GM12864 (cell line): ENCODE results near the gene PPP6R3.
"Not testable (repeated sequence)": the region's sequence is repeated elsewhere in the genome, so short reads cannot be mapped to it uniquely, and the experiment has no call there.

Source experiments
- DNase-seq: peaks from one replicate; pipeline ENCODE4 v3.0.0-alpha.2; 2011; ENCODE audit warnings: low read depth
- H3K4me3 ChIP-seq: 2 replicates; pipeline ENCODE4 v1.5.1; 2011; ENCODE audit warnings: mild to moderate bottlenecking, low read depth, low read length, control low read depth
- TF ChIP-seq, protein P1 (sequence below): IDR thresholded peaks from 2 replicates; pipeline ENCODE4 v1.5.1; 2011; ENCODE audit warnings: low read depth, mild to moderate bottlenecking, moderate library complexity, low read length, control low read depth, inconsistent platforms; ENCODE audit errors: missing control alignments

The PPP6R3 gene

DNA sequence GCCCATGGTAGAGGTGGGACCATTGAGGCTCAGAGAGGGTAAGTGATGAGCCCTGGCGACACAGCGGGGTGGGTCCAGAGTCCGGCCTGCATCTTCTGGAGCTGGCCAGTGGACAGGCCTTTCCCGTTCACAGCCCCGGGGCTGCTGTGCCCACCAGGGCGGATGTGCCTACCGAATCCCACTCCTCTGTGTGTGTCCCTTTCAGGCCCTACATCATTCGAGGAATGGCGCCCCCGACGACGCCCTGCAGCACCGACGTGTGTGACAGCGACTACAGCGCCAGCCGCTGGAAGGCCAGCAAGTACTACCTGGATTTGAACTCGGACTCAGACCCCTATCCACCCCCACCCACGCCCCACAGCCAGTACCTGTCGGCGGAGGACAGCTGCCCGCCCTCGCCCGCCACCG lies 11.9 kb upstream of the PPP6R3 start:
- H3K4me3 ChIP-seq = no peak overlapping the region
- TF ChIP-seq, protein P1, sequence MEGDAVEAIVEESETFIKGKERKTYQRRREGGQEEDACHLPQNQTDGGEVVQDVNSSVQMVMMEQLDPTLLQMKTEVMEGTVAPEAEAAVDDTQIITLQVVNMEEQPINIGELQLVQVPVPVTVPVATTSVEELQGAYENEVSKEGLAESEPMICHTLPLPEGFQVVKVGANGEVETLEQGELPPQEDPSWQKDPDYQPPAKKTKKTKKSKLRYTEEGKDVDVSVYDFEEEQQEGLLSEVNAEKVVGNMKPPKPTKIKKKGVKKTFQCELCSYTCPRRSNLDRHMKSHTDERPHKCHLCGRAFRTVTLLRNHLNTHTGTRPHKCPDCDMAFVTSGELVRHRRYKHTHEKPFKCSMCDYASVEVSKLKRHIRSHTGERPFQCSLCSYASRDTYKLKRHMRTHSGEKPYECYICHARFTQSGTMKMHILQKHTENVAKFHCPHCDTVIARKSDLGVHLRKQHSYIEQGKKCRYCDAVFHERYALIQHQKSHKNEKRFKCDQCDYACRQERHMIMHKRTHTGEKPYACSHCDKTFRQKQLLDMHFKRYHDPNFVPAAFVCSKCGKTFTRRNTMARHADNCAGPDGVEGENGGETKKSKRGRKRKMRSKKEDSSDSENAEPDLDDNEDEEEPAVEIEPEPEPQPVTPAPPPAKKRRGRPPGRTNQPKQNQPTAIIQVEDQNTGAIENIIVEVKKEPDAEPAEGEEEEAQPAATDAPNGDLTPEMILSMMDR = no peak
- DNase-seq = no peak

DNA sequence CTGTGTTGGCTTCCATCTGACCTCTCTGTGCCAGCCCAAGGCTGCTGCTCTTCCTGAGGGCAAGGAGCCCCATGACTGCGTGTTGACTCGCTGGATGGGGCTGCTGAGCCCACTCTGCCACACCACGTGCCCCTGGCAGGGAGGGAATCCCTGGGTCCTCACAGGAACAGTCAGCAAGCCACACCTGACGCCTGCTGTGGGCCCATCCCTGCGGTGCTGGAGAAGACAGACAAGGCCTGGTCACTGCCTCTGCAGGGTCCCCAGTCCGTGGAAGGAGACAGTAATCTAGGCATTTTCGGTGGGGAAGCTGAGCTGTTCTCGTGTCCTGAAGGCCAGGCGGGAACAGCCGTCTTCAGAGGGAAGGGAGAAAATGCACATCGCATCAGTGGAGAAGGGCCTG lies 10.6 kb upstream of the PPP6R3 start:
- TF ChIP-seq, protein P1 = no peak
- H3K4me3 ChIP-seq = no peak overlapping the region
- DNase-seq = no peak

DNA sequence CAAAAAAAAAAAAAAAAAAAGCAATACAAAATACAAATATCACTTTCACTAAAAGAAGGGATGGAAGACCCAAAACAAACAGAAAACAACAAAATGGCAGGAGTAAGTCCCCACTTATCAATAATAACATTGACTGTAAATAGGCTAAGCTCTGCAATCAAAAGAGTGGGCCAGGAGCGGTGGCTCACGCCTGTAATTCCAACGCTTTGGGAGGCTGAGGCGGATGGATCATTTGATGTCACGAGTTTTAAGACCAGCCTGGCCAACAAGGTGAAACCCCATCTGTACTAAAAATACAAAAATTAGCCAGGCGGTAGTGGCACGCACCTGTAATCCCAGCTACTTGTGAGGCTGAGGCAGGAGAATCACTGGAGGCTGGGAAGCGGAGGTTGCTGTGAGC lies 9.8 kb upstream of the PPP6R3 start:
- TF ChIP-seq, protein P1 = no peak
- DNase-seq = no peak
- H3K4me3 ChIP-seq = no peak overlapping the region

DNA sequence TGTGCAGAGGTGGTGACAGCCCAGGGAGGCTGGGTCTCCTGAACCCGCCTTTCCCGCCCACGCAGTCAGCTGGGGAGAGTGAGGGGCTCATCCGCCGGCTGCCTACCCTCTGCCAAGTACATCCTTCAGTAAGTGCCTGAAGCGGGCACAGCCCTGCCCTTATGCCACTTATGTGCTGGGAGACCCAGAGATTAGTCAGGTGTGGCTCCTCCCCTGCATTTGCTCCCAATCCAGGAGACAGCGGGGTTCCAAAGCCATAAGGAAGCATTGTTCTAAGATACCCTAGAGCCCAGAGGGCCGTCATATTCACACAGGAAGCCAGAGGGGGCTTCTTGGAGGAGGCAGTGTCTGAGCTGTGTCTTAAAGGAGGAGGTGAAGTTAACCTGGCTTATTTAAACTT lies 5.8 kb upstream of the PPP6R3 start:
- TF ChIP-seq, protein P1 = no peak
- DNase-seq = no peak
- no peak overlapping the region for H3K4me3 ChIP-seq

DNA sequence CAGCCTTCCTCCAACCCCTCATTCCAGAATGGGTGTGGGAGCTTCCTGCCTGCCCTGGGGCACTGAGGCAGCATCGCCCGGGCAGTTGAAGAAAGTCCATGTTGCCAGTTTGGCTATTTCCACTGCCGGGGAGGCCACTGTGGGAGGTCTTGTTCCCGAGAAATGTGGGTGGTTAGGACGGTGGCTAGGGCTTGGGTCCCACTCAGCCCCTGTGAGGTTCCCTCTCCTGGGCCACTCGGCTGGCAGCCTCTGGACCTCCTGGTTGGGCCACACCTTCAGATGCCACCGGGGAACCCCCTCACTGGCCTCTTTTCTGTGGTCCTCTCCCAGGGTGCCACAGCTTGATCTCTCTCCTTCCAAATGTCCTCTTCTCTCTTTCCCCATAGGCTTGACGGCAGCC lies 5.1 kb upstream of the PPP6R3 start:
- TF ChIP-seq, protein P1 = no peak
- DNase-seq = no peak
- no peak overlapping the region for H3K4me3 ChIP-seq

DNA sequence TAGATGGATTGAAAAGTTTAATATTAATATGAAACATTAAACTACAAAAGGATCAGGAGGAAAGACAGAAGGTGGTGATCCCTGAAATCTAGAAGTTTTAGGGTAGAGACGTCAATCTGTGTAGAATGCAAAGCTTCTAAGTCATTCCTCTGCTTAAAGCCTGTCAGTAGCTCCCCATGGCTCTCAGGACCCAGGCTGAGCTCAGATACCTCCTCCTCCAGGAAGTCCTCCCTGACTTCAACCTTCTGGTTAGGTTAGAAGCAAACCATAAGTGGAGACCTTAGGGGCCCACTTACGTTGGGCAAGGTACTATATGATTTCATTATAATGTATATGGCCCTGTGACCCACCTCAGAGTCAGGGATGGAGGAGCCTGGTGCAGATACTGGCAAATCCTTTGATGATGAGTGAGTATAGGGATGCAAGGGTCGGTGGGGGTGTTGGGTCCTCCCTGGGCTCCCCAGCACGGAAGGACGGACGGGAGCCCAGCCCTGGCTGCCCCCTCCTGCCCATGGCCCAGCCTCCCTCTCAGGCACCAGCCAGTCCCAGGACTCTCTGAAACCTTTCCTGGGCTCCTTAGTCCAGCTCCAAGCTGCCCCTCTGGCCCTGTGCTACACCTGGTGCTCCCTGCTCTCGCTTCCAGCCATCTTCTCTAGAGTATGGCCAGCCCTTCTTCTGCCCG lies 3.2 kb upstream of the PPP6R3 start:
- no peak for DNase-seq
- TF ChIP-seq, protein P1 = no peak
- no peak overlapping the region for H3K4me3 ChIP-seq

DNA sequence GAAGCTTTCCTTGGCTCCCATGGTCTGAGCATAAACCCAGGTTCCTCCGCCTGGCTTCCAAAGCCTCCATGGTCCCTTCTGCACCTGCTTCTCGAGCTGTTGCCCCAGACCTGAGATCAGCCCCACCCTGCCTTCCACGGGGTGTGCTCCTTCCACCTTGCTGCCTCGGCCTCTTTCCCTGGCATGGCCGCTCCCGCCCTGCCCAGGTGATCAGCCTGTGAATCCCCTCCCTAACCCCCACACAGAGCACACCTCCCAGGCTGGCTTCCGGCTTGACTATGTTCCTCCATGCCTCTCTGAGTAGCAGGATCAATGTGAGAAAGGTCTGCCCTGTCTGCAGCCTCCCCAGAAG lies 2.7 kb upstream of the PPP6R3 start:
- H3K4me3 ChIP-seq = no peak overlapping the region
- DNase-seq = no peak
- TF ChIP-seq, protein P1 = no peak

DNA sequence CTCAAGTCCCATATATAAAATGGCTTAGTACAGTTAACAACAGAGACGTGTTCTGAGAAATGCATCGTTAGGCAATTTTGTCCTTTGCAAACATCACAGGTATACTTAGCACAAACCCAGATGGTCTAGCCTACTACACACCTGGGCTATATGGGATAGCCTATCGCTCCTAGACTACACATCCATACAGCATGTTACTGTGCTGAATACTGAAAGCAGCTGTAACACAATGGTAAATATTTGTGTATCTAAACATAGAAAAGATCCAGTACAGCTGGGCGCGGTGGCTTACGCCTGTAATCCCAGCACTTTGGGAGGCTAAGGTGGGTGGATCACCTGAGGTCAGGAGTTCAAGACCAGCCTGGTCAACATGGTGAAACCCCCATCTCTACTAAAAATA lies 2.2 kb upstream of the PPP6R3 start:
- H3K4me3 ChIP-seq, DNase-seq: not testable (repeated sequence)
